ENCODE data around the gene AUH.

DNA sequence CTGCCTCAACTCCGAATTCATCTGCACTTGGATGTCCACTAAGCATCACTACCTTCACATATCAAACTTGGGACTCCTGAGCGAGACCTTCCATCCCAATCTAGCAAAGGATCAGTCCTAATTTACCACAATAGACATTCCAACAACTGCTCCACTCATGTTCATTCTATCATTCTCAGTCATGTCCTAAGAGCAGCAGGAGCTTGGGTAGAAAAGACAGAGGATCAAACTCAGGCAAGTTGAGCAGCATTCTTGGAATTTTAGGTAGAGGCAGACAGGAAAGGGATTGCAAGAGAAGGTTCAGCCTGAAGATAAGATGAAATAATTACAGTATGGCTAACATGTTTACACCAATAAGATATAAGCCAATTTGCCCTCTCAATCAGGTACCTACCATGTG is 51.7 kb downstream of the AUH start:
- TF ChIP-seq EZH2 (IDR thresholded peaks at IDR 0.05; ENCODE audit: insufficient read depth, poor library complexity, severe bottlenecking) (no peak), EZH2phosphoT487 (IDR thresholded peaks at IDR 0.05; ENCODE audit: insufficient read depth, low read depth) (no peak)
